Memory B cell (primary cell): ENCODE measurements around the gene GARRE1.

Source experiments
- ATAC-seq: fragments of 150-1000 bp; cut with Tn5 transposase; 2 replicates; pipeline ENCODE4 v1.10.0; 2021; ENCODE audit warnings: low read depth, mild to moderate bottlenecking, moderate library complexity
- DNase-seq, 2 donors: peaks; one replicate each; pipeline ENCODE4 v3.0.0; 2022; ENCODE audit warnings: low spot score in 2 of 2
- H3K27ac Mint-ChIP-seq: one replicate; pipeline ENCODE4 v1.8.0; 2022; ENCODE audit warnings: mild to moderate bottlenecking, moderate library complexity, mixed read lengths
- H3K27me3 Mint-ChIP-seq: one replicate; pipeline ENCODE4 v1.8.0; 2022; ENCODE audit warnings: mixed read lengths
- H3K36me3 Mint-ChIP-seq: one replicate; pipeline ENCODE4 v1.8.0; 2022; ENCODE audit warnings: mild to moderate bottlenecking, mixed read lengths
- H3K4me1 Mint-ChIP-seq: one replicate; pipeline ENCODE4 v1.8.0; 2022; ENCODE audit warnings: mixed read lengths
- H3K4me3 Mint-ChIP-seq: one replicate; pipeline ENCODE4 v1.8.0; 2022; ENCODE audit warnings: mild to moderate bottlenecking, moderate library complexity, mixed read lengths
- H3K9me3 Mint-ChIP-seq: one replicate; pipeline ENCODE4 v1.8.0; 2022; ENCODE audit warnings: mixed read lengths

GARRE1 gene

GRCh38 chr19:34222386-34222785 lies 32.0 kb upstream of the GARRE1 start:
- ATAC-seq (no peak), DNase-seq (no peak)
- Mint-ChIP-seq H3K27me3 (no peaks in the 10 kb centered on the region), H3K36me3 (peaks cover 31% of the 10 kb centered on the region), H3K4me1 (peaks cover 15% of the 10 kb centered on the region), H3K9me3 (no peaks in the 10 kb centered on the region), H3K4me3 (no peak overlapping the region), H3K27ac (no peak overlapping the region)

DNA sequence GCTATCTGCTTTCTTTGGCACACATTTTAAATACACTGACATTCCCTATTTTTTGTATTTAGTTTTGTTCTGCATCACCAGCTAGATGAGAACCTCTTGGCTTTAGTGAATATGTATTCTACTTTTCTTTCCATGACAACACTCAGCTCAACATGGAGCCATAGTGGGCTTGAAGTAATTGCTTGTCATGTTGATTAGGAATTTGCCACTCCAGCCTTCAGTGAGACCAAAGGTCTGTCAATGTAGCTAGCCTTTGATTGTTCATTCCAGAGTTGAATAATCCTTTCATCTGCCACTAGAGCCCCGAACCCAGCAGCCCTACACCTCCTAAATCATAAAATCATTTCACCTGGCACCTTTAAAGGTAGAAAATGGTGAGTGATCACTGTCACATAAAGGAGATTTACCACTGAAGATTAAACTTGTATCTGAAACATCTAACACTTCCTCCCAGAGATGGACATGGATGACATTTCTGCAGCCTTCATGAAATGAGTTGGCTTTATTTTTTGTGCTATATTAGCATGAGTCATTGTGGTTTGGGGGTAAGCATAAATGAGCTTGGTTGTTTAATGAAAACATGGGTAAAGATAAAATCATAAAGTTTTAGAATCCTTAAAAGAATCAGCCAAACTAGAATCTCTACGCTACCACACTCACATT lies 29.2 kb upstream of the GARRE1 start:
- Mint-ChIP-seq H3K4me3 (no peak overlapping the region), H3K27ac (peak overlapping the region; percentile 49), H3K4me1 (peaks cover 7% of the 10 kb centered on the region), H3K36me3 (peaks cover 29% of the 10 kb centered on the region), H3K9me3 (no peaks in the 10 kb centered on the region), H3K27me3 (no peaks in the 10 kb centered on the region)
- no peak for ATAC-seq
- DNase-seq = no peak

GRCh38 chr19:34225659-34226015 lies 28.7 kb upstream of the GARRE1 start:
- no peak overlapping the region for H3K4me3 Mint-ChIP-seq
- ATAC-seq (no peak), DNase-seq (no peak)
- H3K27me3 Mint-ChIP-seq = no peaks in the 10 kb centered on the region
- H3K4me1 Mint-ChIP-seq = peaks cover 3% of the 10 kb centered on the region
- H3K9me3 Mint-ChIP-seq = no peaks in the 10 kb centered on the region
- peak overlapping the region; percentile 28 for H3K27ac Mint-ChIP-seq
- peaks cover 29% of the 10 kb centered on the region for H3K36me3 Mint-ChIP-seq

DNA sequence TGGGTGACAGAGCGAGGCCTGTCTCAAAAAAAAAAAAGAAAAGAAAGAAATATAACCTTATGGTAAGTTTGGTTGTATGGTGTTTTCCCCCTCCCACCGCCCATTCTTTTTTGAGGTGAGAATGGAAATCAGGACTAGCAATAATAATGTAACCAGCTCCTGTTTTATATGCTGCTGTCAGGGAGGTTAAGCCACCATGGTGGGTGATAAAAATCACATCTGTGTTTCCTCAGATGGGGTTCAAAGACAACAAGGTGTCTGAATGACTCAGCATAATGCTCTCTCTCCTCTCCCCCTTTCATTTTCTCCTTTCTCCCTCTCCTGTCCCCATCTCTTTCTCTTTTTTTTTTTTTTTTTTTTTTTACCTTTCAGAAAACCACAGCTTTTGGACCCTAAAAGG lies 28.3 kb upstream of the GARRE1 start:
- ATAC-seq (no peak), DNase-seq (no peak)
- peak overlapping the region; percentile 28 for H3K27ac Mint-ChIP-seq
- no peaks in the 10 kb centered on the region for H3K9me3 Mint-ChIP-seq
- H3K27me3 Mint-ChIP-seq = no peaks in the 10 kb centered on the region
- peaks cover 29% of the 10 kb centered on the region for H3K36me3 Mint-ChIP-seq
- H3K4me1 Mint-ChIP-seq = peaks cover 2% of the 10 kb centered on the region
- H3K4me3 Mint-ChIP-seq = no peak overlapping the region

DNA sequence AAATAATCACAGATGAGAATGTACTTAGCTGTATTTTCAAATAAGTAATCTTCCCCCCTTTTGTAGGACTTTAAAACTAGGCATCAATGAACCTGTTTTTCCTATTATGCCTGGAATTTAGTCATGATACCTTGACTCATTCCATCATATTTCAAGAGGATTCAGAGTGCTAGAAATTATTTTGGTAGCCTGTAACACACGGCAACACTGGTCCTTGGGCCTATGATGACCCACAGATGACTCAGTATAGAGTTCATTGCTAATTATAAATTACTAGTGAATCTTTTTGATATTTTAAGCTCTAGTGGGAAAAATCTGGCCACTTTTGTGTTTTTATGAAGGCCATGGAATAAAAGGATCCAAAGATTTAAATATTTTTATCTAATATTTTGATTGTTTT lies 26.0 kb upstream of the GARRE1 start:
- Mint-ChIP-seq H3K27ac (no peak overlapping the region), H3K4me3 (no peak overlapping the region), H3K36me3 (peaks cover 17% of the 10 kb centered on the region), H3K27me3 (no peaks in the 10 kb centered on the region), H3K9me3 (no peaks in the 10 kb centered on the region), H3K4me1 (peaks cover 9% of the 10 kb centered on the region)
- DNase-seq (no peak), ATAC-seq (no peak)

GRCh38 chr19:34228762-34229161 lies 25.6 kb upstream of the GARRE1 start:
- Mint-ChIP-seq H3K9me3 (no peaks in the 10 kb centered on the region), H3K4me3 (no peak overlapping the region), H3K4me1 (peaks cover 7% of the 10 kb centered on the region), H3K27ac (no peak overlapping the region), H3K27me3 (no peaks in the 10 kb centered on the region), H3K36me3 (peaks cover 15% of the 10 kb centered on the region)
- no peak for DNase-seq
- ATAC-seq = no peak

DNA sequence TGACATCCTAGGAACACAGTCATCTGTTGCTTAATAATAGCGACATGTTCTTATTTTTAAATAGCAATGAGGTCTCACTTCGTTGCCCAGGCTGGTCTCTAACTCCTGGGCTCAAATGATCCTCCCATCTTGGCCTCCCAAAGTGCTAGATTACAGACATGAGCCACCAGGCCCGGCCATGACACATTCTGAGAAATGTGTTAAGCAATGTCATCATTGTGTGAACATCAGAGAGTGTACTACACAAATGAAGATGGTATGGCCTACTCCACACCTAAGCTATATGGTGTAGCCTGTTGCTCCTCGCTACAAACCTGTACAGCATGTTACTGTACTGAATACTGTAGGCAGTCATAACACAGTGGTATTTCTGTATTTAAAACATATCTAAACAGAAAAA lies 24.6 kb upstream of the GARRE1 start:
- Mint-ChIP-seq H3K27me3 (no peaks in the 10 kb centered on the region), H3K4me1 (peaks cover 7% of the 10 kb centered on the region), H3K27ac (peak overlapping the region; percentile 75), H3K9me3 (no peaks in the 10 kb centered on the region), H3K4me3 (no peak overlapping the region), H3K36me3 (peaks cover 12% of the 10 kb centered on the region)
- DNase-seq = no peak
- ATAC-seq = no peak

DNA sequence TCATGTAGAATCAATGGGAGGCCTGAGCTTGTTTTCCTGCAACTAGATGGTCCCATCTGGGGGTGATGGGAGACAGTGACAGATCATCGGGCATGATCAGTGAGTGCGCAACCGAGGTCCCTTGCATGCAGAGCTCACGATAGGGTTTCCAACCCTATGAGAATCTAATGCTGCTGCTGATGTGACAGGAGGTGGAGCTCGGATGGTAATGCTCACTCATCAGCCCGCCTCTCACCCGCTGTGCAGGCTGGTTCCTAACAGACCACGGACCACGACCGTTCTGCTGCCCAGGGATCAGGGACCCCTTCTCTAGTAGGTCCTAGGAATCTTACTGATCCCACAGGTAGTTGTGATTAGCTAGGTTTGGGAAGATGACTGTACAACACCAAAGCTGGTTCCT lies 23.5 kb upstream of the GARRE1 start:
- ATAC-seq (no peak), DNase-seq (no peak)
- Mint-ChIP-seq H3K4me1 (peaks cover 7% of the 10 kb centered on the region), H3K36me3 (peaks cover 14% of the 10 kb centered on the region), H3K27me3 (no peaks in the 10 kb centered on the region), H3K27ac (peak overlapping the region; percentile 75), H3K4me3 (no peak overlapping the region), H3K9me3 (peaks cover 5% of the 10 kb centered on the region)

DNA sequence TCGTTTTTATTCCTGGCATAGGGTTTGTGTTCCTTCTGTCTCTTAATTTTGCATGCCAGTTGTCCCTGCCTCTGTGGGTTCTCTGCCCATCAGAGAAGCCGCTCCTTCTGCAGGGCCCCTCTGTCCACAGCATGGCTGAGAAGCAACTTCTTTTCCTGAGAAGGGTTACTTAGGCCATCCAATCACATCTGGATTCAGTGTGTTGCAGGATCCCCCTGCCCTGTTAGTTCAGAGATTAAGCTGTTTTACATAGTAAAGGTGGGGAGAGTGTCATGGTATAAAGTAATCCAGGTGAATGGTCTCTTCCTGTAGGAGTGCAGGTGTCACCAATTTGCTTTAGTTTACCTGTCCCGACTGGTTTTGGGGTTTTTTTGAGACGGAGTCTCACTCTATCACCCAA lies 22.9 kb upstream of the GARRE1 start:
- H3K4me1 Mint-ChIP-seq = peaks cover 7% of the 10 kb centered on the region
- no peak overlapping the region for H3K4me3 Mint-ChIP-seq
- ATAC-seq (no peak), DNase-seq (no peak)
- H3K27ac Mint-ChIP-seq = no peak overlapping the region
- H3K9me3 Mint-ChIP-seq = peaks cover 5% of the 10 kb centered on the region
- no peaks in the 10 kb centered on the region for H3K27me3 Mint-ChIP-seq
- H3K36me3 Mint-ChIP-seq = peaks cover 14% of the 10 kb centered on the region

DNA sequence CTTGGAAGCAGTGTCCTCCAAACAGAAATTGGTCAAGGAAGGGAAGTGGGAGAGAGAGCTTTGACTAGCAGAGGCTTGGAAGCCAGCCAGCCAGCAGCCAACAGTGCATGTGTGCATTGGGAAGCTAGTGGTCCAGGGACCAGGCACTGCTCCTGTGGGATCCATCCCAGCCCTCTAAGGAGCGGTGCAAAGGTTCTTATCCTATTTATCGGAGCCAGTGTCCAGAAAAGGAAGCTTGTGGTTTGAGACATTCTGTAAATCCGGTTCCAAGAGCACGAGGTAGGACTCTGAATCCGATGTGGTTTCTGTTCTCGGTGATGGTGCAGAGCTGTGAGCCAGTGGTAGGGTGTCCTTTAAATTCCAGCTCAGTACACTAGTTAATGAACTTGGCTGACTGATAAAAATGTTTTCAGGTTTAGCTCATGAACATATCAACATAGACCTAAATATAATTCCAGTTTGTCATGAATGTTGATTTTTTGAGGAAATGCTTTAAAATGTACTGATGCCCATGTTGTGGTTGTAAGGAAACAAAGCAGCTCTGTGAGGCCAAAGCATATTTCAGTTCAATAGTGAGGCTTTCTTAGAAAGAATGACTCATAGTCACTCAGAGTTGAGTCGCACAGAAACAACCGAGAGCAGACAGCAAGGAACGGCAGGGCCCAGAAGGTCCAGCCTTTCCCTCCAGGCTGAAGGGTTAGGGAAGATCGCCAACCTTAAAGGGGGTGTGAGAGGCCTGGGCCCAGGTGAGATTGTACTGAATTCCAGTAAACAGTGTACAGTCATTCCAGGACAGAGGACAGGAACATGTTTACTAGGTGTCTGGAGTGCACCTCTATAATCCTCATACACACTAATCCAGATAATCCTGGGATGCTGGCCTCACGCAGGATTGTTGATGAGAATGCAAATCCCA lies 21.5 kb upstream of the GARRE1 start:
- H3K36me3 Mint-ChIP-seq = peaks cover 9% of the 10 kb centered on the region
- DNase-seq (no peak), ATAC-seq (no peak)
- peaks cover 7% of the 10 kb centered on the region for H3K4me1 Mint-ChIP-seq
- H3K27me3 Mint-ChIP-seq = no peaks in the 10 kb centered on the region
- peaks cover 5% of the 10 kb centered on the region for H3K9me3 Mint-ChIP-seq
- no peak overlapping the region for H3K4me3 Mint-ChIP-seq
- peak overlapping the region; percentile 9 for H3K27ac Mint-ChIP-seq

DNA sequence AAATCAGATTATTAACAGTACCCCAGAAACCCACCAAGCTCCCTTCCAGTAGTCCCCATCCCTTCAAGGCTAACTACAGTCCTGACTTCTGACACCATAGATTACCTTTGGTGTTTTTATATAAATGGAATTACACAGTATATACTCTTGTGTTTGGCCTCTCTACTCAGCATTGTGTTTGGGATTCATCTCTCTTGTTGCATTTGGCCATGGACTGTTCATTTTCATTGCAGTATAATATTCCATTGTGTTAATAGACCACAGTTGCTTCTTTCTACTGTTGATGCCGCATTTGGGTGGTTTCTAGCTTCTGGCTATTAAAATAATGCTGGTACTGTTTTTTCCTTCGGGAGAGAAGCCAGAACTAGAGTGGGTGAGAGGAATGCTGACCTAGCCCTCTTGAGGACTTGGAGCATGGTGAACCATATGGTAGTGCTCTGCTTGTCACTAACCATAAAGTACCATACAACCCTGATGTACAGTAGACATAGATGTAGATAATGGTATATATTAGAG lies 18.9 kb upstream of the GARRE1 start:
- no peak overlapping the region for H3K27ac Mint-ChIP-seq
- H3K9me3 Mint-ChIP-seq = peaks cover 5% of the 10 kb centered on the region
- no peak overlapping the region for H3K4me3 Mint-ChIP-seq
- H3K4me1 Mint-ChIP-seq = peaks cover 7% of the 10 kb centered on the region
- DNase-seq (no peak), ATAC-seq (no peak)
- no peaks in the 10 kb centered on the region for H3K27me3 Mint-ChIP-seq
- peaks cover 7% of the 10 kb centered on the region for H3K36me3 Mint-ChIP-seq

GRCh38 chr19:34236035-34236987 lies 18.0 kb upstream of the GARRE1 start:
- H3K9me3 Mint-ChIP-seq = peaks cover 5% of the 10 kb centered on the region
- ATAC-seq = no peak
- peaks cover 7% of the 10 kb centered on the region for H3K4me1 Mint-ChIP-seq
- H3K4me3 Mint-ChIP-seq = no peak overlapping the region
- H3K27me3 Mint-ChIP-seq = no peaks in the 10 kb centered on the region
- no peak overlapping the region for H3K27ac Mint-ChIP-seq
- peaks cover 7% of the 10 kb centered on the region for H3K36me3 Mint-ChIP-seq
- DNase-seq = no peak

- H3K9me3 Mint-ChIP-seq = peaks cover 5% of the 10 kb centered on the region
- DNase-seq (no peak), ATAC-seq (no peak)
- H3K4me1 Mint-ChIP-seq = peaks cover 8% of the 10 kb centered on the region
- H3K27ac Mint-ChIP-seq = peak overlapping the region; percentile 6
- H3K4me3 Mint-ChIP-seq = no peak overlapping the region
- peaks cover 7% of the 10 kb centered on the region for H3K36me3 Mint-ChIP-seq
- H3K27me3 Mint-ChIP-seq = no peaks in the 10 kb centered on the region
Measured at GRCh38 chr19:34237283-34237682, 17.1 kb upstream of the GARRE1 start.

- Mint-ChIP-seq H3K36me3 (peaks cover 7% of the 10 kb centered on the region), H3K4me1 (peaks cover 5% of the 10 kb centered on the region), H3K4me3 (no peak overlapping the region), H3K27me3 (no peaks in the 10 kb centered on the region), H3K9me3 (peaks cover 5% of the 10 kb centered on the region), H3K27ac (no peak overlapping the region)
- DNase-seq (no peak), ATAC-seq (no peak)
Measured at GRCh38 chr19:34237939-34238338, 16.4 kb upstream of the GARRE1 start.
